ENCODE measurements around the gene GLI1. TPM values are rescaled to one million over a fixed set of nuclear protein-coding genes. Genes with fewer than 3 reads are reported as not detected.
A peak's percentile ranks its signal among the peaks of the same experiment; 100 is the strongest.
"Not testable (repeated sequence)": the region's sequence is repeated elsewhere in the genome, so short reads cannot be mapped to it uniquely, and the experiment has no call there.

Gene GLI1
- total RNA-seq, 4 donors from 2014 or later: 0.17 to 0.98 (median 0.84) TPM; not detected in 1

GRCh38 chr12:57489157-57489641 lies 29.6 kb downstream of the GLI1 start:
- Histone ChIP-seq H3K9me3 (no peaks in the 10 kb centered on the region), H3K27ac (replicated peaks in 1 of 4) (peak overlapping the region in 2 of 4 donors; percentile 79 to 86), H3K36me3 (peaks cover 28 to 45% (median 41%) of the 10 kb centered on the region in 4 donors), H3K4me3 (peak overlapping the region; percentile 71 to 96 (median 92)), H3K4me1 (peaks cover 15 to 20% (median 17%) of the 10 kb centered on the region in 4 donors), H3K27me3 (no peaks in the 10 kb centered on the region)
- no peak for DNase-seq (ENCODE audit: extremely low spot score)
- WGBS: 83% methylated on average over 3 of the region's 5 CpGs
- TF ChIP-seq POLR2A (IDR thresholded peaks at IDR 0.05; ENCODE audit: low read depth): no peak
- intact Hi-C loops (cut with DNase I): no loop called here

GRCh38 chr12:57490126-57490525 lies 30.5 kb downstream of the GLI1 start:
- peaks cover 29 to 47% (median 45%) of the 10 kb centered on the region in 4 donors for H3K36me3 ChIP-seq
- WGBS: 100% methylated on average over 4 of the region's 4 CpGs
- H3K9me3 ChIP-seq: no peaks in the 10 kb centered on the region
- intact Hi-C loops (cut with DNase I): no loop called here
- TF ChIP-seq EP300 (IDR thresholded peaks at IDR 0.05) (no peak), CTCF (IDR thresholded peaks at IDR 0.05) (no peak), POLR2AphosphoS5 (IDR thresholded peaks at IDR 0.05) (no peak), POLR2A (IDR thresholded peaks at IDR 0.05; ENCODE audit: low read depth) (no peak)
- H3K4me3 ChIP-seq: no peak overlapping the region
- H3K27ac ChIP-seq (replicated peaks in 1 of 4): no peak overlapping the region
- no peaks in the 10 kb centered on the region for H3K27me3 ChIP-seq
- H3K4me1 ChIP-seq: peaks cover 15 to 20% (median 17%) of the 10 kb centered on the region in 4 donors
- DNase-seq (ENCODE audit: extremely low spot score): no peak

GRCh38 chr12:57491393-57492280 lies 32.1 kb downstream of the GLI1 start:
- 92% methylated on average over 15 of the region's 15 CpGs for WGBS
- DNase-seq (ENCODE audit: extremely low spot score): no peak

GRCh38 chr12:57495051-57495701 lies 35.6 kb downstream of the GLI1 start:
- H3K27ac ChIP-seq (replicated peaks in 1 of 4); DNase-seq (ENCODE audit: extremely low spot score); H3K4me3 ChIP-seq; H3K4me1 ChIP-seq; H3K27me3 ChIP-seq; H3K9me3 ChIP-seq; intact Hi-C loops (cut with DNase I): not testable (repeated sequence)
- H3K36me3 ChIP-seq: peaks cover 43 to 87% (median 75%) of the 10 kb centered on the region in 4 donors
- 93% methylated on average over 3 of the region's 48 CpGs for WGBS

More at GRCh38 chr12:57491393-57492280, 32.1 kb downstream of the GLI1 start:
- no peak overlapping the region for H3K27ac ChIP-seq (replicated peaks in 1 of 4)
- intact Hi-C loops (cut with DNase I): no loop called here
- peaks cover 29 to 63% (median 58%) of the 10 kb centered on the region in 4 donors for H3K36me3 ChIP-seq
- no peaks in the 10 kb centered on the region for H3K27me3 ChIP-seq
- no peaks in the 10 kb centered on the region for H3K9me3 ChIP-seq
- no peak overlapping the region for H3K4me3 ChIP-seq
- TF ChIP-seq CTCF (IDR thresholded peaks at IDR 0.05) (no peak), POLR2AphosphoS5 (IDR thresholded peaks at IDR 0.05) (no peak)
- H3K4me1 ChIP-seq: peaks cover 15 to 20% (median 17%) of the 10 kb centered on the region in 4 donors

- intact Hi-C loops (cut with DNase I): no loop called here
- DNase-seq (ENCODE audit: extremely low spot score): no peak
Observed at GRCh38 chr12:57496822-57497221, 37.2 kb downstream of the GLI1 start.

More at GRCh38 chr12:57496822-57497221, 37.2 kb downstream of the GLI1 start:
- no peak for TF ChIP-seq POLR2AphosphoS5 (IDR thresholded peaks at IDR 0.05)
- TF ChIP-seq EP300 (IDR thresholded peaks at IDR 0.05): no peak
- TF ChIP-seq POLR2A (IDR thresholded peaks at IDR 0.05; ENCODE audit: low read depth): no peak
- Histone ChIP-seq H3K9me3 (no peaks in the 10 kb centered on the region), H3K27ac (replicated peaks in 1 of 4) (no peak overlapping the region), H3K4me3 (no peak overlapping the region), H3K27me3 (no peaks in the 10 kb centered on the region), H3K4me1 (no peaks in the 10 kb centered on the region), H3K36me3 (peaks cover 40 to 87% (median 75%) of the 10 kb centered on the region in 4 donors)

All from esophagus muscularis mucosa (tissue), 4 donors.